Stimulated activated CD8-positive, alpha-beta memory T cell treated with anti-CD3 and anti-CD28 coated beads, Interleukin-4, amount 100 ng/mL, for 48 hours (primary cell): ENCODE measurements around the gene MAG.

Experiments
- DNase-seq: peaks from one replicate; pipeline ENCODE4 v3.0.0-alpha.2; 2020

MAG gene

DNA sequence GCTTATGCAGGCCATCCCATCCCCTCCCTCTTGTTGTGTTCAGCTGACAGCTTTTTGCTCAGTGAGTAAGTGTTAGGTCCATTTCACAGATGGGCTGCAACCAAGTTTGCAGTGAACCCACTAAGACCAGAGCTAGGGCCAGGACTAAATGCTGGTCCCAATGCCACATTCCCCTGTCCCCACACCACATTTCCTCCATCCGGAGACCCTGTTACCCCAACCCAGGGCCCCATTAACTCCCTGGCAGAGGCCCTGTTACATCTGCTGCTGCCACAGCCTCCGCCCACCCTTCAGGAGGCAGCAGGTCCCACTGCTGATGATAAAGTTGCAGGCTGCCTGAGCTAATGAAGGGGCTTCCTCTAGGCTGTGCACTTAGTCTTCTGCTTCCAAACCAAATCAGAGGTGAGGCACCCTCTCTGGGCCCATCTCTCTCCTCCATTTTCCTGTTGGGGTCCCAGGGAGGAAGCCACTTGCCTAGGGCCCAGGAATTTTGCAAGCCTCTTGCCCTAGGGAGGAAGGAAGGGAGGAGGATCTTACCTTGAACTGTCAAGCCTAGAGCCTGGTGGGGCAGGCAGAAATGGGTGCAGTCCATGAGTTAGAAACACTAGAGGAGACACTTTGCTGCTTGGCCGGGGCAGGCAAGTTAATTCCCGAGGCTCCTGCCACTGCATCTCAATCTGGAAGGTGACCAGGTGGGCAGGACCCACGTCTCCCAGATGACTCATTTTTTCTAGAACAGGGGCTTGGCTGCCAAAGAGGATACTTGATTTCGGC, 26.6 kb upstream of the MAG start:
- no peak for DNase-seq

DNA sequence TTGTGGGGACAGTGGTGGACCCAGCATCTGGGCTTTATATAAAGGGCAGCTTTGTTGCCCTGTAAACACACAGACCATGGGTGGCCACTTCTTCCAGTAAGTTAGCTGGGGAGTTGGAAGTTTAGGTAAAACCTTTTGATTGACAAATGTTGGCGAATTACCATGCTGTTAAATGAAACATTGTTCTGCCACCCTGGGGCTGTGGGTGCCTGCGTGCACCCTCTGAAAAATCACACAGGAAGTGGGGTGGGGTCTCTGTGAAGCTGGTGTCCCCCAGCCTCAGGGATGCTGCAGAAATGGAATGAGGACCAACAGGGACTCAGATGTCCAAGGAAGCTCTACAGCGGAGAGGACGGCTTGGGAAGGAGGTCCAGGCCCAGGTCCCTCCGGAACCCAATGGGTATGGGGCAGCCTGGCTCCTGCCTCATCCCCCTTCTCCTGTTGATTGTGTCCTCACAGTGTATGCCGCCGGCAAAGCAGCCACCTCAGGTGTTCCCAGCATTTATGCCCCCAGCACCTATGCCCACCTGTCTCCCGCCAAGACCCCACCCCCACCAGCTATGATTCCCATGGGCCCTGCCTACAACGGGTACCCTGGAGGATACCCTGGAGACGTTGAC, 26.0 kb upstream of the MAG start:
- DNase-seq, result peak; percentile 20

DNA sequence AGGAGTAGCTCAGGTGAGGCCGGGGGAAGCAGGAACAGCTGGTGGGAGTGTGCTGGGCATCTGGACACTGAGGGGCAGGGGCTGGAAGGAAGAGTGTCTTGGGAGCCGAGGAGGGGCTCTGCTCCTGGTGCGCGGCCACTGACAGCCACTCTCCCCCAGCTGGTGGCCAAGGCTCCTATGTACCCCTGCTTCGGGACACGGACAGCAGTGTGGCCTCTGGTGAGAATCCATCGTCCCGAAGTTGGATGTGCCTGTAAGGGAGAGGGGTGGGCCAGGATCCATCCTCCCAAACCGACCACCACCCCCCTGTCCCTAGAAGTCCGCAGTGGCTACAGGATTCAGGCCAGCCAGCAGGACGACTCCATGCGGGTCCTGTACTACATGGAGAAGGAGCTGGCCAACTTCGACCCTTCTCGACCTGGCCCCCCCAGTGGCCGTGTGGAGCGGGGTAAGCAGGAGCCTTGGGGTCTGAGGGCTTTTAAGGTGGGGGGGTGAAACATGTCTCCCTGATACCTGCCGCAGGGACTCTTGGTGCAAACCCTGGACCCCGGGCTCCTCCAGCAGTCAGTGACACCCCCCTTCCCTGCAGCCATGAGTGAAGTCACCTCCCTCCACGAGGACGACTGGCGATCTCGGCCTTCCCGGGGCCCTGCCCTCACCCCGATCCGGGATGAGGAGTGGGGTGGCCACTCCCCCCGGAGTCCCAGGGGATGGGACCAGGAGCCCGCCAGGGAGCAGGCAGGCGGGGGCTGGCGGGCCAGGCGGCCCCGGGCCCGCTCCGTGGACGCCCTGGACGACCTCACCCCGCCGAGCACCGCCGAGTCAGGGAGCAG, 25.2 kb upstream of the MAG start:
- peak; percentile 46 for DNase-seq

DNA sequence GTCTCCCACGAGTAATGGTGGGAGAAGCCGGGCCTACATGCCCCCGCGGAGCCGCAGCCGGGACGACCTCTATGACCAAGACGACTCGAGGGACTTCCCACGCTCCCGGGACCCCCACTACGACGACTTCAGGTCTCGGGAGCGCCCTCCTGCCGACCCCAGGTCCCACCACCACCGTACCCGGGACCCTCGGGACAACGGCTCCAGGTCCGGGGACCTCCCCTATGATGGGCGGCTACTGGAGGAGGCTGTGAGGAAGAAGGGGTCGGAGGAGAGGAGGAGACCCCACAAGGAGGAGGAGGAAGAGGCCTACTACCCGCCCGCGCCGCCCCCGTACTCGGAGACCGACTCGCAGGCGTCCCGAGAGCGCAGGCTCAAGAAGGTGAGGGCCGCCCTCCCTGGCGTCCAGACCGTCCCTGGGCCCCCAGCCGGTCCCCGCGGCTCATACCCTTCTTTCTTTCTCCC, 24.6 kb upstream of the MAG start:
- DNase-seq, result peak; percentile 69

DNA sequence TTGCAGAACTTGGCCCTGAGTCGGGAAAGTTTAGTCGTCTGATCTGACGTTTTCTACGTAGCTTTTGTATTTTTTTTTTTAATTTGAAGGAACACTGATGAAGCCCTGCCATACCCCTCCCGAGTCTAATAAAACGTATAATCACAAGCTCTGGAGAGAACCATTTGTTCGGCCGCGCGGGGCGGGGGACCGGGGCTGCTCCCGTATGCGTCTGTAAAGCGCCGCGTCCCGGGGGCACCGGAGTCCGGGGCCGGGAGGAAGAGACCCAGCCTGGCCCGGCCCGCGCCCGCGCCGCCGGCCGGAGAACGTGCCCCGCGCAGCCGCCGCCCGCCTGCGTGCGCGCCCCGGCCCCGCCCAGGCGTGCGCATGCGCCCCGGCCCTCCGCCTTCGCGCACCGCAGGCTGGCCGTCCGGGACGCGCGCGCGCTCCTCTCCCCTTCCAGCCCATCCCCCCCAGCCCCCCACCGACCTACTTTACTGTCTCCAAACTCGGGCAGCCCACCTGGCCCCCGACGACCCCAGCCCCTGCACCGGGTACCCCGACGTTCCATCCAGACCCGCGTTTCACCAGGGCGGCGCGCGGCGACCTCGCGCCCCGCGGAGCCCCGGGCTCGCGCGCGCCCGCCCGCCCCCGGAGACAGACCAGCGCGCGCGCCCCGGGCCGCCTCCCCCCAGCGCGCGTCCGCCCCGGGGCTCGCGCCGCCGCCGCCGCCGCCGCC, 24.0 kb upstream of the MAG start:
- DNase-seq, result peak; percentile 79

DNA sequence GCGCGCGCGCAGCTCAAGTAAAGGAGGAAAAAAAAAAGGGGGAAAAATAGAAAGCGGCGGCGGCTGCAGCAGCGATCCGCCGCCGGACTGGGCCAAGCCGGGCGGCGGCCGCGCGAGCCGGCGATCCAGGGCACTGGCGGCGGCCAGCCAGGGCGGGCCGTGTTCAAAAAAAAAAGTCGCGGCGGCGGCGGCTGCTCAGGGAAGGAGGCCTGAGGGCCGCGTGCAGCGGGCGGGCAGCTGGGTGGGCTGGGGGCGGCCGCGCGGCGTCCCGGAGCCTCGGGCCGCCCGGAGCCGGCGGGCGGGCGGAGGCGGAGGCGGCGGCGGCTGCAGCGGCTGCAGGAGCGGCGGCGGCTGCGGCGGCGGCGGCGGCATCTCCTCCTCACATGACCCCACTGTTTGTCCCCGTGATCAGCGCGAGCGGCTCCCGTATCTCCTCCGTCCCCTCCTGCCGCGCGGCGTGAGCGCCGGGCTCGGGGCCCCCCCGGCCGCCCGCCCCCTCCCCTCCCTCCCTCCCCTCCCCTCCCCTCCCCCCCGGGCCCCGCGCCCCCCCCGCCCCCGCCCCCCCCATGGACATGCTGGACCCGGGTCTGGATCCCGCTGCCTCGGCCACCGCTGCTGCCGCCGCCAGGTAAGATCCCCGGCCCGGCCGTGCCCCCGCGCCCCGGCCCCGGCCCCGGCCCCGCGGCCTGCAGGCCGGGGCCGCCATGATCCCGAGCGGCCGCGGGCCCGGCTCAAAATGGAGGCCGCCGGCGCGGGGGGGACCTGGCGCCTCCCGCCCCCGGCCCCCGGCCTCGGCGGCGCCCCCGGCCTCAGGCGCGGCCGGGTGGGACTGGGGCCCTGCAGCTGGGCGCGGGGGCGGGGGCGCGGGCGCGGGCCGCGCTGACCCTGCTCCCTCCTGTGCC, 23.2 kb upstream of the MAG start, which contains the start of gene USF2:
TSS of gene USF2 (plus strand) at position 427 of the 902 bp plus-strand sequence. CDS start at position 567, 140 bp downstream.
- peak; percentile 77 for DNase-seq

DNA sequence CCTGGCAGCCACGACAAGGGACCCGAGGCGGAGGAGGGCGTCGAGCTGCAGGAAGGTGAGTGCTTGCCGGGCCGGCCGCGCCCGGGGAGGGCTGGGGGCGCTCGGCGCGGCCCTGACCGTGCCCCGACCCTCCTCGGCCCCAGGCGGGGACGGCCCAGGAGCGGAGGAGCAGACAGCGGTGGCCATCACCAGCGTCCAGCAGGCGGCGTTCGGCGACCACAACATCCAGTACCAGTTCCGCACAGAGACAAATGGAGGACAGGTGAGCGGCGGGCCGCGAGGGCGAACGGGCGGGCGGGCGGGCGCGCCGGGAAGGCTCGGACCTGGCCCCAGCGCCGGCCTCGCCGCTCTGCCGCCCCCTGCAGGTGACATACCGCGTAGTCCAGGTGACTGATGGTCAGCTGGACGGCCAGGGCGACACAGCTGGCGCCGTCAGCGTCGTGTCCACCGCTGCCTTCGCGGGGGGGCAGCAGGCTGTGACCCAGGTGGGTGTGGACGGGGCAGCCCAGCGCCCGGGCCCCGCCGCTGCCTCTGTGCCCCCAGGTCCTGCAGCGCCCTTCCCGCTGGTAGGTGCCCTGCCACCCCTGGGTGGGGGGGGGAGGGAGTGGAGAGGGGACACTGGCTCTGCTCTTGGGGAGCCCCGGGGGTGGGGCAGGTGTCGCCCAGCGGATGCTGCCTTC, 22.4 kb upstream of the MAG start:
- peak; percentile 84 for DNase-seq

DNA sequence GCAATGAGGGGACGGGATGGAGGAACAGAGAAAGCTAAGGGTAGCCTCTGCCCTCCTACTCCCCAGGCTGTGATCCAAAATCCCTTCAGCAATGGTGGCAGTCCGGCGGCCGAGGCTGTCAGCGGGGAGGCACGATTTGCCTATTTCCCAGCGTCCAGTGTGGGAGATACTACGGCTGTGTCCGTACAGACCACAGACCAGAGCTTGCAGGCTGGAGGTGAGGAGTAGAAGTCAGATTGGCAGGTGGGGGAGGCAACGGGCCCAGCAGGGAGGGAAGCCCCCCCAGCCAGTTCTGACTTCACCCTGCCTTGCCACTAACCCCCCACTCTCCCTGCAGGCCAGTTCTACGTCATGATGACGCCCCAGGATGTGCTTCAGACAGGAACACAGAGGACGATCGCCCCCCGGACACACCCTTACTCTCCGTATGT, 21.6 kb upstream of the MAG start:
- DNase-seq, result no peak

DNA sequence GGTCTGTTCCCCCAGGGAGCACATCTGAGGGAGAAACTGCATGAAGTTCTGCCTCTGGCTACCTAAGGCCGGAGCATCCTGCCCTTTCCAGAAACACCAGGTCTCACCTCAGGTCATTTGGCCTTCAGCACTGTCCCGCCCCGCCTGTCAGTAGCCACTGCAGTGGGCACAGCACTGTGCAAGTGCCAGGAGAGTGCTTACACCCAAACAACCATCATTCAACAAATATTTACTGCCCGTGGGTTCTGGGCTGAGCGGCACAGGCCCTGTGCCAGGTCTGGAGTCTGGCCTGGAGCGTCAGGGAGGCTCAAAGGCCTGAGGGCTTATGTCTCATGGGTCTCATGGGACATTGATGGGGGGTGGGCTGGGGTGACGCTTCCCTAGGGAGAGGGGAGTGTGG, 20.4 kb upstream of the MAG start:
- DNase-seq, result no peak

DNA sequence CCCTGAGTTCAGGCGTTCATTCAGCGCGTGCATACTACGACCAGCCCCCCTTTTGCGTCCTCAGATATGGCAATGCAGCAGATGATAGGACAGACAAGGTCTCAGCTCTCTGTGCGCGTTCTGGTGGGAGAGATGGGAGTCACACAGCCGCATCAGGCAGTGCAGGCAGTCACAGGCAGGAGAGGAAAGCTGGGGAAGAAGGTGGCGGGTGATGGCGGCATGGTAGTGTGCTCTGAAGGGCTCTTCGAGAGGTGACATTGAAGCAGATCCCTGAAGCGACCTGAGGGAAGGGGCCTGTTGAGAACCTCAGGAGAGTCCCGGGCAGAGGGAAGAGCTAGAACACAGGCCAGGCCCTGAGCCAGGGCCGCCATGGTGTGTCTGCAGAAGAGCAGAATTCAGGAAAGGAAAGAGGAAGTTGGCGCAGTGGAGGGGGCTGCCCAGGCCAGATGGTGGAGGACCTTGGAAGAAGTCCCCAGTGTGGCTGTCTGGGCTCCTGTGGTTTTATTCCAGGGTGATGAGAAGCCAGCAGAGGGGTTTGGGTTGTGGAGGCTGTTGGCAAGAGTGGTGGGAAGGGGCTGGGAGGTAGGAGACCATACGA, 19.7 kb upstream of the MAG start:
- no peak for DNase-seq

DNA sequence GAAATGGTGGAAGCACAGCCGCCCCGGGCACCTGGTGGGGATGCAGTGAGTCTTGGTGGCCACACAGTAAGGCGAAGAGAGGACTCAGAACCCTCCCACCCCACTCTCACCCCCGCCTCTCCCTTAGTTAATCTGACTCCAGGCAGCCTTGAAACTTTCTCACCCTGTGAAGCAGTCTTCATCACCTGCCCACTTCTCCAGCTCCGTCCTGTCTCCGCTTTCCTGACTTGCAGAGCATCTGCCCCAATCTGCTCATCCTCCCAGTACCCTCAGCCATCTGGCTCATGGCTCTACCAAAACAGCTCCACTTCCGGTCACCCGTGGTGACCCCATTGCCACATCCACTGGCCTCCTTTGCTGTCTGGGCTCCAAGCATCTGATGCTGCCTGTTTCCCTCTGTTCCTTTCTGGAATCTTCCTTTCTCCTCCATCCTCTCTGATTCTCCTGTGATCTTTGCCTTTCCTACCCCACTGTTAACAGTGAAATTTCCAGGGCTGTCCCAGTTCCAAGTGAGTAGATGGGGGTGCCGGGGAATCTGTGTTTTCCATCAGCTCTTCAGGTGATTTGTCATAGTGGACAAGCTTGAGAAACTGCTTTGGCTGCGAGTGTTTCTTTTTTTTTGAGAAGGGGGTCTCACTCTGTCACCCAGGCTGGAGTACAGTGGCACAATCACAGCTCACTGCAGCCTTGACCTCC, 18.9 kb upstream of the MAG start:
- no peak for DNase-seq

DNA sequence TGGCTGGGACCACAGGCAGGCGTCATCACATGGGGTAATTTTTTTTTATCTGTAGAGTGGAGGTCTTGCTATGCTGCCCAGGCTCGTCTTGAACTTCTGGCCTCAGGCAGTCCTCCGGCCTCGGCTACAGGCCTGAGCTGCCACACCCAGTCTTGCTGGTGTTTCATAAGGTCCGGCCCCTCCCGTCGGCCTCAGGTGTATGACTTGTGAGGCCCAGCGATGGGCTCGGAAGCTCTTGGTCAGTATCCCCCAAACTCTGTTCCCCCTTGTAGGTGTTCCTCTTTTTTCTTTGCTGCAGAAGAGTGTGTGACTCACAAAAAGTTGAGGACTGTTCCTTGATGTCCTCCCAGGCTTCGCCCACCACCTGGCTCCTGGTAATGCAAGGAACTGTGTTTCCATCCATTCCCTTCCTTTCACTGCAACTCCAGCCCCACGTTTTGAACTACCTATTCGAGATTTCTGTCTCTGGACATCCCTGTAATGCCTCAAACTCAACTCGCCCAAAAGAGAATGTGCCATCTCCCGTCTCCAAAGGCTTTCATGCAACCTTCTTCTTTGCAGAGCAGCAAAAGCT, 18.2 kb upstream of the MAG start:
- DNase-seq, result no peak

DNA sequence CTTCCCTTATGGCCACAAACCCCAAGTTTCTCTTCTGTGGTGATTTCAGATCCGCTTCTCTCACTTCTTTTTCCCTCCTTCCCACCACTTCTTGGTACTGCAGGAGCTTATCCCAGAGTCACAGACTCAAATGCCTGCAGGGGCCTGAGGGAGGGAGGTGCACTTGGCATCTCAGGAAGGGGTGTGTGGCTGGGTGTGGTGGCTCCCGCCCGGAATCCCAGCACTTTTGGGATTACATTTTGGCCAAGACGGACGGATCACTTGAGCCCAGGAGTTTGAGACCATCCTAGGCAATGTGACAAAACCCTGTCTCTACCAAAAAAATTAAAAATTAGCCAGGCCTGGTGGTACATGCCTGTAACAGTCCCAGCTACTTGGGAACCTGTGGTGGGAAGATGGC, 17.6 kb upstream of the MAG start:
- DNase-seq, result no peak

DNA sequence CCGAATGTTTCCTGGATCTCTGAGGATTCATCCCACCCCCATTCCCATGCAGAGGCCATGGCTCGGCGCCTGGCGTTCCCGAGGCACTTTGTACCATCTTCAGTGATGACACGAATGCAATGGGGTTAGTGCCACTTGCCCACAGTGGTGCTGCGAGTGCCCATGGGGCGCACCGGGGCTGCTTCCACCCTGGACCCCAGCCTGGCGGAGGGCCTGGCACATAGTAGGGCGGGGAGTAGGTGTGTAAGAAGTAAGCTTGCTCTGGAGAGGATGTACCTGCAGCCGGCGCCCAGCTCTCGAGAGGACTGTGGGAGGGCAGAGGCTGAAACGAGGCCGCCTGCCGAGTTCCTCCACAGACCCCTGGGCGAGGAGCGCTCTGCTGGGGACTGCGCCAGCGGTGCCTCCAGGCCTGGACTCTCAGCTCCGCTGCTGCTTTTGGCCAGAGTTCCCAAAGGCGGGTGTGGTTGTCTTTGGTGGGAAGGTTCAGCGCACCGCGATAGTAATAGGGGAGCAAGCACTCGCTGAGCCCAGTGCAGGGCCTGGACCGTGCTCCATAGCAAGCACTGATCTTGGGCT, 15.2 kb upstream of the MAG start:
- DNase-seq, result no peak

DNA sequence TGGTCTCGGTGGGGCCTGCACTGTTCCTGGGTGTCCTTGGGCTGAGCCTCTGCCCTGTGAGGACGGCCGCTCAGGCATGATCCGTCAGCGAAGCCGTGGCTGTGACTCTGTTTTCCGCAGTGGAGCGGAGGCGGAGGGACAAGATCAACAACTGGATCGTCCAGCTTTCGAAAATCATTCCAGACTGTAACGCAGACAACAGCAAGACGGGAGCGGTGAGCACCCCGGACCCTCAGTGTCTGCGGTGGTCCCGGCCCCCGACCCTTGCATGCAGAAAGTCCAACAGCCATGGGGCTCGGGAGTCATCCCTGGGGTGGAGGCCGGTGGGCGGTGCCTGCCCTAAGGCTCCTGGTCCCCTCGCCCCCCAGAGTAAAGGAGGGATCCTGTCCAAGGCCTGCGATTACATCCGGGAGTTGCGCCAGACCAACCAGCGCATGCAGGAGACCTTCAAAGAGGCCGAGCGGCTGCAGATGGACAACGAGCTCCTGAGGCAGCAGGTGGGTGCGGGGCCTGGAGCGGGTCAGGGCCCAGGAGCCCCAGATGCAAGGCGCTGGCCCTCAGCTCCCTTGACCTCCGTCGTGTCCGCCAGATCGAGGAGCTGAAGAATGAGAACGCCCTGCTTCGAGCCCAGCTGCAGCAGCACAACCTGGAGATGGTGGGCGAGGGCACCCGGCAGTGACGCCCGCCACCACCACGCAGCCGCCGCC, 13.2 kb upstream of the MAG start:
- DNase-seq, result no peak

DNA sequence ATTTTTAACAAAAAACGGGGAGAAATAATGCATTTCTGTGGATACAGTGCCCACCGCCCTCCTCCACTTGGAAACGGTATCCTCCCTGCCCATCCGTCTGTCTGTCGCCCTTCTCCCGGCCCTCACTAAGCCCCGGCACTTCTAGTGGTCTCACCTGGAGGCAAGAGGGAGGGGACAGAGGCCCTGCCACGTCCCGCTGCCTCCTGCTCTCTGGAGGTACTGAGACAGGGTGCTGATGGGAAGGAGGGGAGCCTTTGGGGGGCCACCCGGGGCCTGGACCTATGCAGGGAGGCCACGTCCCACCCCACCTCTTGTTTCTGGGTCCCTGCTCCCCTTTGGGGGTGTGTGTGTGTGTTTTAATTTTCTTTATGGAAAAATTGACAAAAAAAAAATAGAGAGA, 12.6 kb upstream of the MAG start:
- no peak for DNase-seq

DNA sequence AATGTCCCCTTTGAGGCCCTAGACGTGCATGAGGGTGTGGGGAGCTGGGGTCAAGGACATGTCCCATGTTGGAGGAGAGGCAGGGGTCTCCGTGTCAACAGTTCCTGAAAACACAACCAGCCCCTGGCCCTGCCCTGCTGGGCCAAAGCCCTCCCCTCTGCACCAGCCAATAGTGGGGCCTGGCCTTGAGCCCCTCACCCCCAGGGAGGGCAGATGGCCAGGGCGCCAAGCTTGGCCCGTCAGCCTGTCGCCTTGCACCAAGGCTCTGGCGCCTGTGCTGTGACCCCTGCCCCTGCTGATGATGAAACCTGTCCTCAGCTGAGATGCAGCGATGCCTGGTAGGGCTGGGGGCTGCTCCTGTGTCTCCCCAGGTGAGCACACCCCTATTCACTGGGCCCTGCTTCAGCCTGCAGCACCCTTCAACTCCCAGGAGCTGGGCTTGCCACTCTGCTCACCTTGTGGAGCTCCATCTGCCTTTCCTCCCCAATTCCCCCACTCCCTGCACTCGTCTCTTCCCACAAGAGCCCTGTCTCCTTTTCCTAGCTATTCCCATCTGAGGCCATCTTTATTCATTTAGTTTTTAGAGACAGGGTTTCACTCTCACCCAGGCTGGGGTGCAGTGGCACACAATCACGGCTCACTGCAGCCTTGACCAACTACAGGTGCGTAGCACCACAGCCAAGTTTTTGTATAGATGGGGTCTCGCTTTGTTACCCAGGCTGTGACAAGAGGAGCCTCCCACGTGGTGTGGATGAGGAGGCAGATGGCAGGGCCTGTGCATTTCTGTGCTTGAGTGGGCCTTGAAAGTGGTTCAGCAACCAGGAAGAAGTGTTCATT, 11.8 kb upstream of the MAG start:
- no peak for DNase-seq

DNA sequence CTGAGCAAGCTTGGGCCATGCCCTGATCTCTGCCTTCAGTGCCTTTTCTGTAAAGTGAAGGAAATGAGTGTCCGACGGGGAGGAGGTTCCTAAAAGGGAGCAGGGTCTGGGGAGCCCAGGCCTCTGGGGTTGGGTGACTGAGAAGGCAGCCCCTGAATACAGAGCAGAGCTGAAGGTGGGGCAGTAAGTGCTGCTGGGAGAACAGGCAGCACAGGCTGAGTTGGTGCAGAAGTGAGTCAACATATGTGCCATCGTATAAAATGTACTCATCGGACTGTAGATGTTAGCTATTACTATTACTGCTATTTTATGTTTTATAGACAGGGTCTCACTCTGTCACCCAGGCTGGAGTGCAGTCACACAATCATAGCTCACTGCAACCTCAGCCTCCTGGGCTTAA, 10.7 kb upstream of the MAG start:
- DNase-seq, result no peak
